Endodermal cell (in vitro differentiated cells): ENCODE measurements around the gene AXL. TPM values are rescaled to one million over a fixed set of nuclear protein-coding genes. Genes with fewer than 3 reads are reported as not detected.

Source experiments
- DNase-seq: peaks from one replicate; pipeline ENCODE4 v3.0.0-alpha.2; 2017
- H3K27ac ChIP-seq: 2 replicates; pipeline ENCODE4 v1.5.1; 2013; ENCODE audit warnings: mild to moderate bottlenecking, low read depth, low read length, moderate library complexity
- H3K27me3 ChIP-seq: 2 replicates; pipeline ENCODE4 v1.6.1; 2013; ENCODE audit warnings: mild to moderate bottlenecking, low read length, moderate library complexity; ENCODE audit not compliant: insufficient read depth, control insufficient read depth, poor library complexity, severe bottlenecking
- H3K36me3 ChIP-seq: 2 replicates; pipeline ENCODE4 v1.7.0; 2013; ENCODE audit warnings: mild to moderate bottlenecking, low read length, moderate library complexity; ENCODE audit not compliant: control insufficient read depth, insufficient read depth
- H3K4me1 ChIP-seq: one replicate; pipeline ENCODE4 v1.7.0; 2013; ENCODE audit warnings: low read length; ENCODE audit not compliant: control insufficient read depth, insufficient read depth
- H3K4me3 ChIP-seq: 2 replicates; pipeline ENCODE4 v1.5.1; 2013; ENCODE audit warnings: mild to moderate bottlenecking, low read length, moderate library complexity
- H3K9ac ChIP-seq: 2 replicates; pipeline ENCODE4 v1.6.1; 2013; ENCODE audit warnings: mild to moderate bottlenecking, low read length, moderate library complexity; ENCODE audit not compliant: poor library complexity, severe bottlenecking; ENCODE audit errors: extremely low read depth
- H3K9me3 ChIP-seq: 2 replicates; pipeline ENCODE4 v1.6.1; 2013; ENCODE audit warnings: mild to moderate bottlenecking, low read length, moderate library complexity; ENCODE audit not compliant: control insufficient read depth
- H3K27ac Mint-ChIP-seq: 2 replicates; pipeline ENCODE4 v1.8.0; 2020; ENCODE audit warnings: mixed read lengths
- H3K27me3 Mint-ChIP-seq: 2 replicates; pipeline ENCODE4 v1.8.0; 2021; ENCODE audit warnings: mild to moderate bottlenecking, mixed read lengths; ENCODE audit not compliant: insufficient read depth
- H3K36me3 Mint-ChIP-seq: 2 replicates; pipeline ENCODE4 v1.8.0; 2020; ENCODE audit warnings: low read depth, mixed read lengths
- H3K4me1 Mint-ChIP-seq: 2 replicates; pipeline ENCODE4 v1.8.0; 2020; ENCODE audit warnings: mixed read lengths
- H3K4me3 Mint-ChIP-seq: 2 replicates; pipeline ENCODE4 v1.8.0; 2020; ENCODE audit warnings: mild to moderate bottlenecking, moderate library complexity, mixed read lengths
- H3K9me3 Mint-ChIP-seq: 2 replicates; pipeline ENCODE4 v1.8.0; 2020; ENCODE audit warnings: mild to moderate bottlenecking, mixed read lengths
- WGBS, 2 experiments: methylation state at CpG; one replicate each; pipeline versions ENCODE4 v1.1.5 to v1.1.7; 2013; ENCODE audit warnings: missing lambda C conversion rate in 2 of 2, mixed read lengths in 1 of 2; ENCODE audit not compliant: insufficient coverage in 1 of 2, insufficient read length in 1 of 2; 5-methylcytosine and 5-hydroxymethylcytosine counted together
- total RNA-seq, 2 donors: library from RNA; stranded (reverse); fragmentation: NEBNext Ultra II Directional in 1 of 2; extraction: Animal tissue kit (Norgen Biotek cat#: 25700) in 1 of 2; gene quantifications; 2 replicates in 1 of 2; 3 replicates in 1 of 2; pipeline ENCODE4 v1.2.1, GENCODE V29; 2021
- TF ChIP-seq, protein P1 (sequence below): fragments of 200-600 bp; sonication (generic); conservative IDR thresholded peaks from 2 replicates; pipeline ENCODE4 v1.5.0; 2021; ENCODE audit warnings: antibody characterized with exemption, mild to moderate bottlenecking

AXL gene
- total RNA-seq, 2 donors from 2014 or later, result 10.9 to 14.1 TPM

GRCh38 chr19:41230067-41230857 is 11.2 kb downstream of the AXL start:
- 80 to 96% methylated on average over 2 to 3 of the region's 3 CpGs for WGBS, 2 experiments
- H3K27ac ChIP-seq, result no peak overlapping the region
- TF ChIP-seq, protein P1, sequence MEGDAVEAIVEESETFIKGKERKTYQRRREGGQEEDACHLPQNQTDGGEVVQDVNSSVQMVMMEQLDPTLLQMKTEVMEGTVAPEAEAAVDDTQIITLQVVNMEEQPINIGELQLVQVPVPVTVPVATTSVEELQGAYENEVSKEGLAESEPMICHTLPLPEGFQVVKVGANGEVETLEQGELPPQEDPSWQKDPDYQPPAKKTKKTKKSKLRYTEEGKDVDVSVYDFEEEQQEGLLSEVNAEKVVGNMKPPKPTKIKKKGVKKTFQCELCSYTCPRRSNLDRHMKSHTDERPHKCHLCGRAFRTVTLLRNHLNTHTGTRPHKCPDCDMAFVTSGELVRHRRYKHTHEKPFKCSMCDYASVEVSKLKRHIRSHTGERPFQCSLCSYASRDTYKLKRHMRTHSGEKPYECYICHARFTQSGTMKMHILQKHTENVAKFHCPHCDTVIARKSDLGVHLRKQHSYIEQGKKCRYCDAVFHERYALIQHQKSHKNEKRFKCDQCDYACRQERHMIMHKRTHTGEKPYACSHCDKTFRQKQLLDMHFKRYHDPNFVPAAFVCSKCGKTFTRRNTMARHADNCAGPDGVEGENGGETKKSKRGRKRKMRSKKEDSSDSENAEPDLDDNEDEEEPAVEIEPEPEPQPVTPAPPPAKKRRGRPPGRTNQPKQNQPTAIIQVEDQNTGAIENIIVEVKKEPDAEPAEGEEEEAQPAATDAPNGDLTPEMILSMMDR, result no peak

GRCh38 chr19:41232686-41233085 is 13.7 kb downstream of the AXL start:
- no peaks in the 10 kb centered on the region for H3K27me3 Mint-ChIP-seq
- no peak overlapping the region for H3K4me3 Mint-ChIP-seq
- H3K27ac ChIP-seq, result no peak overlapping the region
- H3K9me3 Mint-ChIP-seq, result no peaks in the 10 kb centered on the region
- H3K9ac ChIP-seq, result no peak overlapping the region
- no peaks in the 10 kb centered on the region for H3K27me3 ChIP-seq
- no peak overlapping the region for H3K27ac Mint-ChIP-seq
- H3K9me3 ChIP-seq, result no peaks in the 10 kb centered on the region
- no peaks in the 10 kb centered on the region for H3K36me3 ChIP-seq
- H3K36me3 Mint-ChIP-seq, result no peaks in the 10 kb centered on the region
- no peak for DNase-seq
- WGBS, 2 experiments, result 84 to 89% methylated on average over 5 to 8 of the region's 8 CpGs
- no peak overlapping the region for H3K4me3 ChIP-seq
- no peaks in the 10 kb centered on the region for H3K4me1 Mint-ChIP-seq
- TF ChIP-seq, protein P1, result no peak
- no peaks in the 10 kb centered on the region for H3K4me1 ChIP-seq

More at GRCh38 chr19:41230067-41230857, 11.2 kb downstream of the AXL start:
- H3K4me1 Mint-ChIP-seq, result peaks cover 8% of the 10 kb centered on the region
- H3K27me3 Mint-ChIP-seq, result peaks cover 8% of the 10 kb centered on the region
- H3K36me3 ChIP-seq, result no peaks in the 10 kb centered on the region
- no peaks in the 10 kb centered on the region for H3K27me3 ChIP-seq
- no peaks in the 10 kb centered on the region for H3K36me3 Mint-ChIP-seq
- H3K4me3 Mint-ChIP-seq, result no peak overlapping the region
- H3K9me3 Mint-ChIP-seq, result no peaks in the 10 kb centered on the region
- no peak overlapping the region for H3K27ac Mint-ChIP-seq
- no peaks in the 10 kb centered on the region for H3K4me1 ChIP-seq
- no peaks in the 10 kb centered on the region for H3K9me3 ChIP-seq
- H3K4me3 ChIP-seq, result no peak overlapping the region
- DNase-seq, result no peak
- no peak overlapping the region for H3K9ac ChIP-seq

DNA sequence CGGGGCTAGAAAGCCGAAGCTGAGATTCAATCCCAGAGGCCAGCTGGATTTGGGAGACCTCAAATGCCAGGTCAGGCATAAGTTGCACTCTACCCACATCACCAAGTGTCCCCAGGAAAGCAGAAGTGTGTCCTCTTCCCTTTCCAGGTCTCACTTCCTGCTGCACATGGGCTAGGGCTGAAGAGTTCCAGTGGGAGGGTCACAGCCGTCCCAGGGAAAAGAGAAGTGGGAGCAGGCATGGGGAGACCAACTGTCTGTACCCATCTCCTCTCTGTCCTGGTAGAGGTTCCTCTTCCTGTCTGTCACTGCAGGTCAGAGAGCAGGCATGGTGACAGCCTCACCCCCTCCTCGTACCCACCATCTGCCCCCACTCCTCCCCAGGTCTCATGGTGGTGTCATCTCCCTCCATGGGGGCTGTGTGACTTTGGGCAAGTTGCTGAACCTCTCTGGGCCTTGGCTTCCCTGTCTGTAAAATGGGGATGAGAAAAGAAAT is 14.8 kb downstream of the AXL start:
- TF ChIP-seq, protein P1, result no peak
- Histone ChIP-seq H3K4me3 (no peak overlapping the region), H3K36me3 (no peaks in the 10 kb centered on the region), H3K4me1 (no peaks in the 10 kb centered on the region), H3K27me3 (no peaks in the 10 kb centered on the region), H3K9me3 (no peaks in the 10 kb centered on the region), H3K27ac (no peak overlapping the region), H3K9ac (no peak overlapping the region)
- WGBS, 2 experiments, result 85 to 94% methylated on average over 3 to 4 of the region's 4 CpGs
- DNase-seq, result no peak
- no peaks in the 10 kb centered on the region for H3K27me3 Mint-ChIP-seq
- H3K36me3 Mint-ChIP-seq, result no peaks in the 10 kb centered on the region
- no peak overlapping the region for H3K4me3 Mint-ChIP-seq
- H3K9me3 Mint-ChIP-seq, result no peaks in the 10 kb centered on the region
- H3K4me1 Mint-ChIP-seq, result no peaks in the 10 kb centered on the region
- H3K27ac Mint-ChIP-seq, result no peak overlapping the region
